Measurements from ENCODE around the gene ADAMTSL1. TPM values are rescaled to one million over a fixed set of nuclear protein-coding genes. Genes with fewer than 3 reads are reported as not detected.

ADAMTSL1 gene
- total and polyA plus RNA-seq, 2 experiments from 2014 or later: 2.3 to 5.0 TPM

DNA sequence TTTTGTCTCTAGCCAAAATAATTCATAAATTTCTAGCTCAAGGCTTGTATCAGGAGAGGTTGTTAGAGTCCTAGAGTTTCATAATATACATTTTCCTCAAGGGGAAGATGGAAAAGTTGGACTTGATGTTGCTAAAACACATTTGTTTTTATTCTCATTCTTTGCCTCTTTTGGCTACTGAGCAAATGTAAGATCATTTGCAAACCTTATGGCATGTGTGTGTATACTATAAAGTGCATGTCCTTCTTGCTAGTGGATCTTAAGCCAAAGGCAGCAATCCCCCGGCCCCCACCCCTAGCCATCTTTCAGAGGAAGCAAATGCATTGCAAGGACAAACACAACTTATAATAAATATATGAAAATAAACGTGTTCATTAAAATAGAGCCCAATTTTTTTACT is 43.0 kb downstream of the ADAMTSL1 start:
- H3K27me3 Mint-ChIP-seq (ENCODE audit: insufficient read depth, low read depth, poor library complexity): peaks cover 3% of the 10 kb centered on the region
- Histone ChIP-seq H3K27ac (ENCODE audit: low read depth) (no peak overlapping the region), H3K27me3 (ENCODE audit: insufficient read depth) (no peaks in the 10 kb centered on the region), H3K79me2 (replicated peaks; ENCODE audit: insufficient read depth) (no peaks in the 10 kb centered on the region), H3K9me2 (ENCODE audit: insufficient read depth) (no peaks in the 10 kb centered on the region), H2AFZ (no peak overlapping the region), H3F3A (replicated peaks; ENCODE audit: low read depth) (no peaks in the 10 kb centered on the region), H3K4me3 (no peak overlapping the region), H3K4me1 (ENCODE audit: insufficient read depth) (no peaks in the 10 kb centered on the region), H3K36me3 (ENCODE audit: insufficient read depth) (no peaks in the 10 kb centered on the region), H4K20me1 (replicated peaks; ENCODE audit: insufficient read depth) (no peaks in the 10 kb centered on the region), H3K4me2 (no peak overlapping the region)
- H3K27ac Mint-ChIP-seq: no peak overlapping the region
- no peaks in the 10 kb centered on the region for H3K4me1 Mint-ChIP-seq
- ATAC-seq (no peak), DNase-seq (ENCODE audit: low spot score) (no peak)
- peaks cover 2% of the 10 kb centered on the region; the same call in 2 of the 3 replicates for H3K9me3 Mint-ChIP-seq
- H3K4me3 Mint-ChIP-seq: no peak overlapping the region
- no peaks in the 10 kb centered on the region for H3K36me3 Mint-ChIP-seq (ENCODE audit: low read depth)
- TF ChIP-seq CREB1 (CRISPR knock-in tag; IDR thresholded peaks at IDR 0.05; ENCODE audit: low read depth) (no peak), ZNF114 (CRISPR knock-in tag; IDR thresholded peaks at IDR 0.05) (no peak)
- TF ChIP-seq, protein P1, sequence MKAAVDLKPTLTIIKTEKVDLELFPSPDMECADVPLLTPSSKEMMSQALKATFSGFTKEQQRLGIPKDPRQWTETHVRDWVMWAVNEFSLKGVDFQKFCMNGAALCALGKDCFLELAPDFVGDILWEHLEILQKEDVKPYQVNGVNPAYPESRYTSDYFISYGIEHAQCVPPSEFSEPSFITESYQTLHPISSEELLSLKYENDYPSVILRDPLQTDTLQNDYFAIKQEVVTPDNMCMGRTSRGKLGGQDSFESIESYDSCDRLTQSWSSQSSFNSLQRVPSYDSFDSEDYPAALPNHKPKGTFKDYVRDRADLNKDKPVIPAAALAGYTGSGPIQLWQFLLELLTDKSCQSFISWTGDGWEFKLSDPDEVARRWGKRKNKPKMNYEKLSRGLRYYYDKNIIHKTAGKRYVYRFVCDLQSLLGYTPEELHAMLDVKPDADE (IDR thresholded peaks at IDR 0.05): no peak

DNA sequence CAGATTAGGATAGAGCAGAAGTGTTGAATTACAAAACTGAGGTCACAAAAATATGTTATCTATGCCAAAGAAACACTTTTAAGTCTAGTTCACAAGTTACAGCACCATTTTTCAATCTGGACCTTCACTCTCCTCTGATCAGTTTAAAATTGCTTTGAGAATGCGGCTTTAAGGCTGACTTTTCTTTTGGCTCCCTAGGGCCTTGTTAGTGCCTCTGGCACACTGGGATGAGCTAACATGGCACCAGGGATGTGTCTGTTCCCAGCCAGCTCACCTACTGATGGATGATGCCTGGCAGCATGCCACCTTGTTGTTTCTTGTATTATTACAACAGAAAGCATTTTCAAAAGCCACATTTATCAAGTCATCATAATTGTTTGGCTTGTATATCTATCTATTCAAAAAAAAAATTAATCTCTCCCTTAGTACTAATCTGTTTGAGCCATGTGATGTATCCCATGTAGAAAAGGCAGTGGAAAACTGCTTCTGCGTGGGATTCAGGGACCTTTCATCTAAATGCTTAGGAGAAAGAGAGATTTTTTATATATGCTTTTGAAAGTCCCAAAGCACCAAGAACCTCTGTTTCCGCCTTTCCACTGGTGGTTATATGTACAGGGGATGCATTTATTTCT is 46.6 kb downstream of the ADAMTSL1 start:
- no peak overlapping the region for H3K27ac Mint-ChIP-seq
- TF ChIP-seq, protein P1 (IDR thresholded peaks at IDR 0.05): no peak
- TF ChIP-seq CTCF (conservative IDR thresholded peaks at IDR 0.05; ENCODE audit: low read depth in 2 of 2): no peak
- TF ChIP-seq STAT1 (IDR thresholded peaks at IDR 0.05; ENCODE audit: unreplicated experiment): no peak
- no peak for TF ChIP-seq JUNB (IDR thresholded peaks at IDR 0.05; ENCODE audit: unreplicated experiment)
- no peak for TF ChIP-seq ZNF331 (CRISPR knock-in tag; IDR thresholded peaks at IDR 0.05; ENCODE audit: low read depth)
- no peak for TF ChIP-seq EZH2 (IDR thresholded peaks at IDR 0.05; ENCODE audit: low read depth, unreplicated experiment)
- no peak for TF ChIP-seq ZNF114 (CRISPR knock-in tag; IDR thresholded peaks at IDR 0.05)
- no peak for TF ChIP-seq CREB1 (CRISPR knock-in tag; IDR thresholded peaks at IDR 0.05; ENCODE audit: low read depth)
- TF ChIP-seq NANOG (IDR thresholded peaks at IDR 0.05; ENCODE audit: borderline replicate concordance): no peak
- TF ChIP-seq POLR2AphosphoS5 (IDR thresholded peaks at IDR 0.05; ENCODE audit: low read depth): no peak
- TF ChIP-seq EZH2phosphoT487 (IDR thresholded peaks at IDR 0.05; ENCODE audit: unreplicated experiment): no peak

More for the DNA sequence above, 46.6 kb downstream of the ADAMTSL1 start:
- DNase-seq (ENCODE audit: low spot score): no peak
- H3K4me2 ChIP-seq: no peak overlapping the region
- no peaks in the 10 kb centered on the region for H3K4me1 ChIP-seq (ENCODE audit: insufficient read depth)
- H3K27ac ChIP-seq (ENCODE audit: low read depth): no peak overlapping the region
- ATAC-seq: no peak
- Mint-ChIP-seq H3K9me3 (peaks cover 2% of the 10 kb centered on the region; the same call in 2 of the 3 replicates), H3K4me1 (no peaks in the 10 kb centered on the region), H3K4me3 (no peak overlapping the region), H3K27me3 (ENCODE audit: insufficient read depth, low read depth, poor library complexity) (peaks cover 3% of the 10 kb centered on the region), H3K36me3 (ENCODE audit: low read depth) (no peaks in the 10 kb centered on the region)
- H3K79me2 ChIP-seq (replicated peaks; ENCODE audit: insufficient read depth): no peaks in the 10 kb centered on the region
- H3K36me3 ChIP-seq (ENCODE audit: insufficient read depth): no peaks in the 10 kb centered on the region
- no peaks in the 10 kb centered on the region for H3F3A ChIP-seq (replicated peaks; ENCODE audit: low read depth)
- H3K4me3 ChIP-seq: no peak overlapping the region
- no peaks in the 10 kb centered on the region for H3K9me2 ChIP-seq (ENCODE audit: insufficient read depth)
- no peak overlapping the region for H2AFZ ChIP-seq
- H4K20me1 ChIP-seq (replicated peaks; ENCODE audit: insufficient read depth): no peaks in the 10 kb centered on the region
- H3K27me3 ChIP-seq (ENCODE audit: insufficient read depth): no peaks in the 10 kb centered on the region
